ENCODE measurements around the gene CYTH2. TPM values are rescaled to one million over a fixed set of nuclear protein-coding genes. Genes with fewer than 3 reads are reported as not detected.
A peak's percentile ranks its signal among the peaks of the same experiment; 100 is the strongest.

Gene CYTH2
- total and polyA plus RNA-seq, 9 of the 15 experiments (the other 6 are each of a cell fraction or from before 2014, with no cell fraction given): 1.8 to 45.2 (median 23.8) TPM

DNA sequence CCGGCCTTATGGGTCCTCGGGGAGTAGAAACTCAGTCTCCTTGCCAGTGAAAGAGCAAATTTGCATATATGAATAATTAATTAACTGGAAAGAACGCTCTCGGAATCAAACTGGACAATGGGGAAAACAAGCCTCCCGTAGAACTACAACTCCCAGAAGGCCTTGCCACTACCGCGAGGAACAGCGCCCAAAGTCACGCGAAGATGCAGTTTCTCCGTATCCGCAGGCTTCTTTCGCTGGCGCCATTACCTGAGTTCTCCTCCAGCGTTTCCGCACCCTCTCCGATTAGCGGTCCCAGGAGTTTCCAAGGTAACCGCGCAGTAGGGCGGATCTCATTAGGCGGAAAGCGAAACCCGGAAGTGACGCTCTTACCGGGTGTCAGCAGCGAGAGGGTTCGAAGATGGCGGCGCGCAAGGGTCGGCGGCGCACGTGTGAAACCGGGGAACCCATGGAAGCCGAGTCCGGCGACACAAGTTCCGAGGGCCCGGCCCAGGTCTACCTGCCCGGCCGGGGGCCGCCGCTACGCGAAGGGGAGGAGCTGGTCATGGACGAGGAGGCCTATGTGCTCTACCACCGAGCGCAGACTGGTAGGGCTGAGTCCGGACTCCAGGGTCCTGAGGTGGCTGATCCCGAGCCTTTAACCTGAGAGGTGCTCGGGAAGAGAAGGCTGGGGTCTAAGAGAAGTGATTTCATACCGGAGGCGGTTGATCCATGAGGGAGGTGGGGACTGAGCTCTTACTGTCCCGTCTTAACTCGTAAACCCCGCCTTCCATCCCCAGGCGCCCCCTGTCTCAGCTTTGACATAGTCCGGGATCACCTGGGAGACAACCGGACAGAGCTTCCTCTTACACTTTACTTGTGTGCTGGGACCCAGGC, 23.3 kb upstream of the CYTH2 start, which contains the start of gene GRWD1 (continued):
- TF ChIP-seq YY1 (IDR thresholded peaks at IDR 0.05; ENCODE audit: borderline replicate concordance in 1 of 3, control insufficient read depth in 1 of 3, extremely low read depth in 1 of 3, insufficient read depth in 3 of 3, insufficient read length in 1 of 3, insufficient replicate concordance in 2 of 3, low read depth in 1 of 3, low read length in 2 of 3) (peak; percentile 92 to 97 (median 97)), HCFC1 (IDR thresholded peaks at IDR 0.05; ENCODE audit: low read depth, low read length) (peak; percentile 86), ZKSCAN1 (IDR thresholded peaks at IDR 0.05; ENCODE audit: low read depth, low read length) (0 out of 2 replicates have a peak, but pooled peaks have one; percentile 9), ETV1 (tag; conservative IDR thresholded peaks at IDR 0.05; ENCODE audit: low read depth) (peak; percentile 39), ZNF311 (CRISPR knock-in tag; IDR thresholded peaks at IDR 0.05) (no peak), NRF1 (conservative IDR thresholded peaks at IDR 0.05 in 1 of 2, IDR thresholded peaks at IDR 0.05 in 1 of 2) (peak; percentile 55 to 67), SNIP1 (IDR thresholded peaks at IDR 0.05; ENCODE audit: low read depth) (no peak), COPS2 (conservative IDR thresholded peaks at IDR 0.05) (no peak), FOXJ3 (CRISPR knock-in tag; IDR thresholded peaks at IDR 0.05) (0 out of 2 replicates have a peak, but pooled peaks have one; percentile 23), BRD4 (IDR thresholded peaks at IDR 0.05) (peak; percentile 86; the same call in 1 of the 2 replicates), NFIC (IDR thresholded peaks at IDR 0.05) (no peak), FOXK2 (conservative IDR thresholded peaks at IDR 0.05 in 1 of 2, IDR thresholded peaks at IDR 0.05 in 1 of 2; ENCODE audit: low read depth in 2 of 2) (peak; percentile 79 to 82), SMAD2 (IDR thresholded peaks at IDR 0.05; ENCODE audit: low read depth, low read length) (no peak), TAF9B (IDR thresholded peaks at IDR 0.05; ENCODE audit: partially characterized antibody) (peak; percentile 57), ZFX (CRISPR knock-in tag; IDR thresholded peaks at IDR 0.05) (peak; percentile 46; the same call in 1 of the 2 replicates), MED1 (CRISPR knock-in tag; IDR thresholded peaks at IDR 0.05; ENCODE audit: borderline replicate concordance) (no peak), POLR3G (IDR thresholded peaks at IDR 0.05; ENCODE audit: extremely low read depth, insufficient read length, insufficient replicate concordance) (no peak), NFE2L1 (tag; IDR thresholded peaks at IDR 0.05; ENCODE audit: borderline replicate concordance, low read depth) (no peak)
- TF ChIP-seq, protein P1, sequence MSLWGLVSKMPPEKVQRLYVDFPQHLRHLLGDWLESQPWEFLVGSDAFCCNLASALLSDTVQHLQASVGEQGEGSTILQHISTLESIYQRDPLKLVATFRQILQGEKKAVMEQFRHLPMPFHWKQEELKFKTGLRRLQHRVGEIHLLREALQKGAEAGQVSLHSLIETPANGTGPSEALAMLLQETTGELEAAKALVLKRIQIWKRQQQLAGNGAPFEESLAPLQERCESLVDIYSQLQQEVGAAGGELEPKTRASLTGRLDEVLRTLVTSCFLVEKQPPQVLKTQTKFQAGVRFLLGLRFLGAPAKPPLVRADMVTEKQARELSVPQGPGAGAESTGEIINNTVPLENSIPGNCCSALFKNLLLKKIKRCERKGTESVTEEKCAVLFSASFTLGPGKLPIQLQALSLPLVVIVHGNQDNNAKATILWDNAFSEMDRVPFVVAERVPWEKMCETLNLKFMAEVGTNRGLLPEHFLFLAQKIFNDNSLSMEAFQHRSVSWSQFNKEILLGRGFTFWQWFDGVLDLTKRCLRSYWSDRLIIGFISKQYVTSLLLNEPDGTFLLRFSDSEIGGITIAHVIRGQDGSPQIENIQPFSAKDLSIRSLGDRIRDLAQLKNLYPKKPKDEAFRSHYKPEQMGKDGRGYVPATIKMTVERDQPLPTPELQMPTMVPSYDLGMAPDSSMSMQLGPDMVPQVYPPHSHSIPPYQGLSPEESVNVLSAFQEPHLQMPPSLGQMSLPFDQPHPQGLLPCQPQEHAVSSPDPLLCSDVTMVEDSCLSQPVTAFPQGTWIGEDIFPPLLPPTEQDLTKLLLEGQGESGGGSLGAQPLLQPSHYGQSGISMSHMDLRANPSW (CRISPR knock-in tag; IDR thresholded peaks at IDR 0.05): peak; percentile 91; the same call in 1 of the 2 replicates
- TF ChIP-seq, protein P2, sequence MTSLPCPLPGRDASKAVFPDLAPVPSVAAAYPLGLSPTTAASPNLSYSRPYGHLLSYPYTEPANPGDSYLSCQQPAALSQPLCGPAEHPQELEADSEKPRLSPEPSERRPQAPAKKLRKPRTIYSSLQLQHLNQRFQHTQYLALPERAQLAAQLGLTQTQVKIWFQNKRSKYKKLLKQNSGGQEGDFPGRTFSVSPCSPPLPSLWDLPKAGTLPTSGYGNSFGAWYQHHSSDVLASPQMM (CRISPR knock-in tag; IDR thresholded peaks at IDR 0.05): no peak
- TF ChIP-seq, protein P3, sequence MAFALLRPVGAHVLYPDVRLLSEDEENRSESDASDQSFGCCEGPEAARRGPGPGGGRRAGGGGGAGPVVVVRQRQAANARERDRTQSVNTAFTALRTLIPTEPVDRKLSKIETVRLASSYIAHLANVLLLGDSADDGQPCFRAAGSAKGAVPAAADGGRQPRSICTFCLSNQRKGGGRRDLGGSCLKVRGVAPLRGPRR (CRISPR knock-in tag; IDR thresholded peaks at IDR 0.05): no peak
- TF ChIP-seq, protein P4, sequence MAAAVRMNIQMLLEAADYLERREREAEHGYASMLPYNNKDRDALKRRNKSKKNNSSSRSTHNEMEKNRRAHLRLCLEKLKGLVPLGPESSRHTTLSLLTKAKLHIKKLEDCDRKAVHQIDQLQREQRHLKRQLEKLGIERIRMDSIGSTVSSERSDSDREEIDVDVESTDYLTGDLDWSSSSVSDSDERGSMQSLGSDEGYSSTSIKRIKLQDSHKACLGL (CRISPR knock-in tag; IDR thresholded peaks at IDR 0.05; ENCODE audit: borderline replicate concordance, poor library complexity, severe bottlenecking): peak; percentile 100

Measured in K562 (cell line).